ENCODE data around the gene MAML3. TPM values are rescaled to one million over a fixed set of nuclear protein-coding genes. Genes with fewer than 3 reads are reported as not detected.

The MAML3 gene
- total RNA-seq, 4 donors from 2014 or later = 18.2 to 42.7 (median 28.6) TPM

DNA sequence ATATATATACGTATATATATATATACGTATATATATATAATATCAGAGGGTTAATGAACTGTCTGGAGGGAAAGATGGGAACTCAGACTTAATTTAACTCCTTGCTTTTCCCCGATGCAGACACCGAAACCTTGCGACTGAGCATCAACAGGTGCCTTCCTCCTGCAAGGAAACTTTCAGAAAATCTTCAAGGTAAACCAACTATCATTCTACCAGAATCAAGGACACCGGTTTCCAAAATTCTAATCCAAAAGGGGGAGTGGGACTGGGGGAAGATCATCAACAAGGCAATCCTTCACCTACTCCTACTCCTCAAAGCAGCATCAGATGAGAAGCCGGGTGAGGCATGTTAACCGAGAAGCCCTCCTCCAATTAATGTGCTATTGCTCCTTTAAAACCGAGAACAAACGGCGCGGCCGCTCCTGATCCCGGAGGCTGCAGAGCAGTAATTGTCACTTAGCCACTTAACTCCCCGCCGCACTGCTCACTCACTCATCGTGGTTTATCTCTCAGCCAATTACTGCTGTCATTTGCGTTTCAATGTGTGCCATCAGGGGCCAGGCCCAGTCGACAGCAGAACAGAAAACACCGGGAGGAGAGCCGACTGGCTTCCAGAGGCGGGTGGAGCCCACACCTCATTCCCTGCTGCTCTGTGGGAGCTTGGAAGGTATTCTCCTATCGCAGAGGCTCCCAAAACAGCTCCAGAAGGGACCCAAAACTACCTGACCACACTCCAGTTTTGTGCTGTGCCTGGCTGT lies 61.7 kb downstream of the MAML3 start:
- Histone ChIP-seq H3K4me3 (peak overlapping the region; percentile 40), H3K36me3 (no peaks in the 10 kb centered on the region), H3K9me3 (no peaks in the 10 kb centered on the region), H3K27me3 (no peaks in the 10 kb centered on the region), H3K4me1 (peaks cover 59% of the 10 kb centered on the region), H3K27ac (peak overlapping the region; percentile 71)
- peak in 1 of 2 donors; percentile 80 for DNase-seq (ENCODE audit: low spot score in 2 of 2)
- WGBS = 29% methylated on average over 23 of the region's 23 CpGs
- no peak for TF ChIP-seq POLR2A (IDR thresholded peaks at IDR 0.05)
- TF ChIP-seq POLR2AphosphoS5 (IDR thresholded peaks at IDR 0.05) = no peak
- TF ChIP-seq, protein P1, sequence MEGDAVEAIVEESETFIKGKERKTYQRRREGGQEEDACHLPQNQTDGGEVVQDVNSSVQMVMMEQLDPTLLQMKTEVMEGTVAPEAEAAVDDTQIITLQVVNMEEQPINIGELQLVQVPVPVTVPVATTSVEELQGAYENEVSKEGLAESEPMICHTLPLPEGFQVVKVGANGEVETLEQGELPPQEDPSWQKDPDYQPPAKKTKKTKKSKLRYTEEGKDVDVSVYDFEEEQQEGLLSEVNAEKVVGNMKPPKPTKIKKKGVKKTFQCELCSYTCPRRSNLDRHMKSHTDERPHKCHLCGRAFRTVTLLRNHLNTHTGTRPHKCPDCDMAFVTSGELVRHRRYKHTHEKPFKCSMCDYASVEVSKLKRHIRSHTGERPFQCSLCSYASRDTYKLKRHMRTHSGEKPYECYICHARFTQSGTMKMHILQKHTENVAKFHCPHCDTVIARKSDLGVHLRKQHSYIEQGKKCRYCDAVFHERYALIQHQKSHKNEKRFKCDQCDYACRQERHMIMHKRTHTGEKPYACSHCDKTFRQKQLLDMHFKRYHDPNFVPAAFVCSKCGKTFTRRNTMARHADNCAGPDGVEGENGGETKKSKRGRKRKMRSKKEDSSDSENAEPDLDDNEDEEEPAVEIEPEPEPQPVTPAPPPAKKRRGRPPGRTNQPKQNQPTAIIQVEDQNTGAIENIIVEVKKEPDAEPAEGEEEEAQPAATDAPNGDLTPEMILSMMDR (IDR thresholded peaks at IDR 0.05) = no peak
- TF ChIP-seq EP300 (IDR thresholded peaks at IDR 0.05) = no peak

DNA sequence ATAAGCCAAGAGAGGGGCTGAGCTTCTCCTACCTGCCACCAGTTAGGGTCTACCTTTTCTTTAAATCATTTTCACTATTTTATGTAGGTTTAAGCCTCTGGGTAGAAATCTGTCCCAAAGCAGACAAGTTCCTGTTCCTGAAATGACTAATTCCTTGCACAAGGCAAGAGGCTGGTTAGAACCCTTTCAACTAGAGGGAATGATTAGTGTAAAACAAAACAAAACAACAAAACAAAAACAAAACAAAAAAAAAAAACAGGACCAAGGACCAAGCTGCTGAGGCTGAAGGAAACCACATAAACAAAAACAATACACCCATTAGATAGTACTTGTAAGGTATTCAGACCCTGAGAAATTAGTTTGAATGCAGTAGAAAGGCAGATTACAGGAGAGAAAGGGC lies 62.7 kb downstream of the MAML3 start:
- Histone ChIP-seq H3K4me1 (peaks cover 50% of the 10 kb centered on the region), H3K27ac (no peak overlapping the region), H3K36me3 (no peaks in the 10 kb centered on the region)

DNA sequence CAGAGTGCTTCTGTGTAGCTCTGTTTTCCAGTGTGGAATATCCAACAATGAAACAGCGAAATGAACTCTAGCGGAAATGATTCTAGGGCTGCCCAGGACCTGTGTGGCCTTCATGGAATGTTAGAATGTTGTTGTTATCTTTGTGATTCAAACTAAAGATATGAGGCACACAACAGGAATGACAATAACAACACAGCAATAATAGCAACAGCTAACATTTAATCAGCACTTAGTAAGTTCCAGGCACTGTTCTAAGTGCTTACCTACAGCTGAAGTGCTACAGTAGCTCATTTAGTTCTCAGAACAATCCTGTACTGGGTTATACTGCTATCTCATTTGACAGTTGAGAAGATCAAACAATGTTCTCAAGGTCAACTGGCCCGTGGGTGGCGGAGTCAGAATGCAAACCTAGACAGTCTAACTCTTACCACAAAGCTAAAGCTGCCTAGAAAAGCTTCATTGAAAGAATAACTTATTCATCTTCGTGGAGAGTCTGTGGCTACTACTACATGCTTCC lies 63.7 kb downstream of the MAML3 start:
- DNase-seq (ENCODE audit: low spot score in 2 of 2) = no peak
- H3K36me3 ChIP-seq = no peaks in the 10 kb centered on the region
- TF ChIP-seq POLR2A (IDR thresholded peaks at IDR 0.05) (no peak), EP300 (IDR thresholded peaks at IDR 0.05) (no peak), POLR2AphosphoS5 (IDR thresholded peaks at IDR 0.05) (no peak)
- TF ChIP-seq, protein P1 (IDR thresholded peaks at IDR 0.05) = no peak
- no peak overlapping the region for H3K27ac ChIP-seq
- no peak overlapping the region for H3K4me3 ChIP-seq
- H3K9me3 ChIP-seq = no peaks in the 10 kb centered on the region
- peaks cover 39% of the 10 kb centered on the region for H3K4me1 ChIP-seq
- 59% methylated on average over 5 of the region's 5 CpGs for WGBS
- no peaks in the 10 kb centered on the region for H3K27me3 ChIP-seq

More for the DNA sequence above, 62.7 kb downstream of the MAML3 start:
- no peak for DNase-seq (ENCODE audit: low spot score in 2 of 2)
- H3K9me3 ChIP-seq = no peaks in the 10 kb centered on the region
- no peak overlapping the region for H3K4me3 ChIP-seq
- H3K27me3 ChIP-seq = no peaks in the 10 kb centered on the region
- TF ChIP-seq EP300 (IDR thresholded peaks at IDR 0.05) = no peak
- no peak for TF ChIP-seq POLR2AphosphoS5 (IDR thresholded peaks at IDR 0.05)
- TF ChIP-seq, protein P1 (IDR thresholded peaks at IDR 0.05) = no peak
- TF ChIP-seq POLR2A (IDR thresholded peaks at IDR 0.05) = no peak

DNA sequence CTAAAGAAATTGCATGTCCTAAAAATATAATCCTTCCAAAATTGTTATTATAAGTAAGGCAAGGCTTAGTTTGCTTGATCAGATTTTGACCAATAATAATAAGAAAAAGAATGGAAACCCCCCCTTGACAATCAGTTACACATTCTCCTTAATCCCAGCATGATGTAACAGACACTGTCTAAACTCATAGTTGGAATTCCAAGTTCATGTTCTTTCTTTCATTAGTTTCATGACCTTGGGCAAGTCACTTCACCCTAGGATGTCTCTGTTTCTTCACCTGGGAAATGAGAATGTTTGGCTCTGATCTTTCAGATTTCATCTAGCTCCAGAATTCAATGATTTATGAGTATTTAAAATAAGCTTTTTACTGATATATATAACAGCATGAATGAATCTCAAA lies 64.8 kb downstream of the MAML3 start:
- no peak for DNase-seq (ENCODE audit: low spot score in 2 of 2)
- Histone ChIP-seq H3K9me3 (no peaks in the 10 kb centered on the region), H3K4me3 (no peak overlapping the region), H3K4me1 (peaks cover 30% of the 10 kb centered on the region), H3K27ac (no peak overlapping the region), H3K36me3 (no peaks in the 10 kb centered on the region), H3K27me3 (no peaks in the 10 kb centered on the region)
- no peak for TF ChIP-seq POLR2A (IDR thresholded peaks at IDR 0.05)
- TF ChIP-seq EP300 (IDR thresholded peaks at IDR 0.05) = no peak
- TF ChIP-seq POLR2AphosphoS5 (IDR thresholded peaks at IDR 0.05) = no peak

DNA sequence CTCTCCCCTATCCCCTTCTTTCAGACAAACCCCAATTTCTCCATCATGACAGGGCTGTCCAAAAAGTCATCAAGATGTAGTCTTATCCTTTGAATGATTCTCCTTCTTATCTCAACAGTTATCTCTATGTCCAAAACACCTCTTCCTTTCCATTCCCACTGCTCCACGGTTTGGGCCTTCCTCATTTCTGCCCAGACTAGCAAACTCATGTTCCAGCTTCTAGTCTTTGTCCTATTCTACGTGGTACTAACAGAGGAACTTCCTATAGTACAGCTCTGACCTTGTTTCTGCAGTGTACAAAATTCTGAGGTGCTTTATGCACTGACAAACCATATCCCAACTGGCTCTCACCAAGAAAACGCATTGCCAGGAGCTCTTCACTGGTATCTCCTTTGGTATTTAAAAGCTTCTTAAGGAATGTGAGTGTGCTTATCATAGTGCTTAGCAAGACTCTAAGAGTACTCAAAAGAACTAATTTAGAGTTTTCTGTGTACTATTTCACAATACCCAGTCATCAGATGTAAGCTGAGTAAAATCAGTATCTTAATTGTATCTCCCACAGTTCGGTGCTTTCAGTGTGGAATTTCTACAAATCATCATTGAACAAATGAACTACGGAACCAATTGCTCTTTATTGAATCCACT lies 65.5 kb downstream of the MAML3 start:
- H3K4me1 ChIP-seq = peaks cover 22% of the 10 kb centered on the region
- TF ChIP-seq, protein P1 (IDR thresholded peaks at IDR 0.05) = no peak
- TF ChIP-seq POLR2A (IDR thresholded peaks at IDR 0.05) (no peak), EP300 (IDR thresholded peaks at IDR 0.05) (no peak), POLR2AphosphoS5 (IDR thresholded peaks at IDR 0.05) (no peak)
- 87% methylated on average over 5 of the region's 5 CpGs for whole genome bisulfite sequencing
- H3K27ac ChIP-seq = no peak overlapping the region
- no peaks in the 10 kb centered on the region for H3K27me3 ChIP-seq
- no peaks in the 10 kb centered on the region for H3K36me3 ChIP-seq
- H3K4me3 ChIP-seq = no peak overlapping the region
- no peaks in the 10 kb centered on the region for H3K9me3 ChIP-seq
- no peak for DNase-seq (ENCODE audit: low spot score in 2 of 2)

Data from suprapubic skin (tissue), 4 donors.